Prostate gland (tissue), 2 donors: ENCODE data around the gene SUFU. TPM values are rescaled to one million over a fixed set of nuclear protein-coding genes. Genes with fewer than 3 reads are reported as not detected.

Source experiments
- DNase-seq: peaks from one replicate; pipeline ENCODE4 v3.0.0-alpha.2; 2019; ENCODE audit warnings: low spot score
- H3K27ac ChIP-seq, 2 donors: fragments of 200-600 bp; sonication (generic); 2 replicates each; pipeline ENCODE4 v1.5.1; 2017 to 2019
- H3K27me3 ChIP-seq: fragments of 200-600 bp; sonication (generic); replicated peaks from 2 replicates; pipeline ENCODE4 v1.5.1; 2019; ENCODE audit not compliant: insufficient read depth
- H3K36me3 ChIP-seq, 2 donors: fragments of 200-600 bp; sonication (generic); 1 replicate in 1 of 2; 2 replicates in 1 of 2; pipeline versions ENCODE4 v1.5.1 to v1.8.1; 2017 to 2019
- H3K4me1 ChIP-seq: fragments of 200-600 bp; sonication (generic); replicated peaks from 2 replicates; pipeline ENCODE4 v1.5.1; 2019
- H3K4me3 ChIP-seq, 2 donors: fragments of 200-600 bp; sonication (generic); 2 replicates each; pipeline ENCODE4 v1.5.1; 2017 to 2019
- H3K9me3 ChIP-seq: fragments of 200-600 bp; sonication (generic); 2 replicates; pipeline ENCODE4 v1.5.1; 2017
- POLR2A ChIP-seq: fragments of 450-650 bp; IDR thresholded peaks from one replicate; pipeline ENCODE4 v1.6.1; 2016; ENCODE audit warnings: antibody characterized with exemption, mild to moderate bottlenecking
- POLR2AphosphoS5 ChIP-seq: sonication (generic); formaldehyde crosslinking; IDR thresholded peaks from one replicate; pipeline ENCODE4 v1.6.1; 2017; ENCODE audit warnings: antibody characterized with exemption
- WGBS: methylation state at CpG from one replicate; pipeline ENCODE4 v1.1.5; 2018; 5-methylcytosine and 5-hydroxymethylcytosine counted together
- intact Hi-C: fragments of 100-400 bp; cut with DNase I; formaldehyde crosslinking; loops from one replicate; pipeline ENCODE4 v1.14.2; 2022
- total RNA-seq, 2 donors: library from RNA; depleted of rRNA; stranded (reverse); fragments of >200 nt; gene quantifications; one replicate each; pipeline ENCODE4 v1.1.0, GENCODE V29; 2016
- TF ChIP-seq, protein P1 (sequence below), 4 experiments: fragments of 200-600 bp in 2 of 4; fragments of 450-650 bp in 2 of 4; sonication (generic) in 2 of 4; IDR thresholded peaks; 1 replicate in 3 of 4; 2 replicates in 1 of 4; pipeline ENCODE4 v1.5.1; 2016 to 2019; ENCODE audit warnings: antibody characterized with exemption in 4 of 4, mild to moderate bottlenecking in 2 of 4, moderate library complexity in 2 of 4

Gene SUFU
- total RNA-seq, 2 donors from 2014 or later, result 17.4 to 20.4 TPM

- H3K4me1 ChIP-seq, result no peaks in the 10 kb centered on the region
- H3K9me3 ChIP-seq, result no peaks in the 10 kb centered on the region
- no peaks in the 10 kb centered on the region for H3K27me3 ChIP-seq
- H3K27ac ChIP-seq, result no peak overlapping the region
- H3K36me3 ChIP-seq, result no peaks in the 10 kb centered on the region
- 90% methylated on average over 27 of the region's 27 CpGs for WGBS
- TF ChIP-seq, protein P1, sequence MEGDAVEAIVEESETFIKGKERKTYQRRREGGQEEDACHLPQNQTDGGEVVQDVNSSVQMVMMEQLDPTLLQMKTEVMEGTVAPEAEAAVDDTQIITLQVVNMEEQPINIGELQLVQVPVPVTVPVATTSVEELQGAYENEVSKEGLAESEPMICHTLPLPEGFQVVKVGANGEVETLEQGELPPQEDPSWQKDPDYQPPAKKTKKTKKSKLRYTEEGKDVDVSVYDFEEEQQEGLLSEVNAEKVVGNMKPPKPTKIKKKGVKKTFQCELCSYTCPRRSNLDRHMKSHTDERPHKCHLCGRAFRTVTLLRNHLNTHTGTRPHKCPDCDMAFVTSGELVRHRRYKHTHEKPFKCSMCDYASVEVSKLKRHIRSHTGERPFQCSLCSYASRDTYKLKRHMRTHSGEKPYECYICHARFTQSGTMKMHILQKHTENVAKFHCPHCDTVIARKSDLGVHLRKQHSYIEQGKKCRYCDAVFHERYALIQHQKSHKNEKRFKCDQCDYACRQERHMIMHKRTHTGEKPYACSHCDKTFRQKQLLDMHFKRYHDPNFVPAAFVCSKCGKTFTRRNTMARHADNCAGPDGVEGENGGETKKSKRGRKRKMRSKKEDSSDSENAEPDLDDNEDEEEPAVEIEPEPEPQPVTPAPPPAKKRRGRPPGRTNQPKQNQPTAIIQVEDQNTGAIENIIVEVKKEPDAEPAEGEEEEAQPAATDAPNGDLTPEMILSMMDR (IDR thresholded peaks at IDR 0.05), result no peak
- TF ChIP-seq POLR2A, result no peak
- TF ChIP-seq POLR2AphosphoS5, result no peak
- no peak overlapping the region for H3K4me3 ChIP-seq
- no peak for DNase-seq
- intact Hi-C loops, result no loop called here
These were observed 30.1 kb upstream of the SUFU start for GRCh38 chr10:102473445-102474331.

DNA sequence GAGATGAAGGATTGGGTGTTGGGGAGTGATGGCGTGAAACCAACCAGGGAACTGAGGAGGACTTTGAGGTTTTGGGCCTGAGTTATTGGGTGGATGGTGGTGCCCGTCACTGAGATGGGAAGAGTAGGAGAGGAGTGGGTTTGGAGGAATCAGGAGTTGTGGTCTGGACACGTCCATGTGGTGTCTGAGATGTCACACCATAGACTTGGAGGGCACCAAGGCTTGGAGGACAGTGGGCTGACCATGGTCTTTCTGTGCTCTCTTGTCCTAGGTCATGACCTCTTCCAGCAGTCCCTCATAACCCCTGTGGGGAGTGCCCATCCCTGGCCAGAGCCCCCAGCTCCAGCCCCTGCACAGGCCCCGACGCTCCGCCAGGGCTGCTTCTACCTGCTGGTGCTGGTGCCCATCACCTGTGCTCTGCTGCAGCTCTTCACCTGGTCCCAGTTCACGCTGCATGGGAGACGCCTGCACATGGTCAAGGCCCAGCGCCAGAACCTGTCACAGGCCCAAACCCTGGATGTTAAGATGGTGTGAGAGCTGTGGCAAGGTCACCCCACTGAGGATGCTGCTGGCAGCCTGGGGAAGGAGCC, 28.2 kb upstream of the SUFU start:
- Histone ChIP-seq H3K4me1 (no peaks in the 10 kb centered on the region), H3K4me3 (no peak overlapping the region), H3K27ac (no peak overlapping the region), H3K27me3 (no peaks in the 10 kb centered on the region), H3K9me3 (no peaks in the 10 kb centered on the region), H3K36me3 (no peaks in the 10 kb centered on the region)
- no peak for TF ChIP-seq POLR2AphosphoS5
- TF ChIP-seq, protein P1 (IDR thresholded peaks at IDR 0.05), result no peak
- no peak for TF ChIP-seq POLR2A
- no peak for DNase-seq
- 92% methylated on average over 9 of the region's 9 CpGs for WGBS
- intact Hi-C loops, result no loop called here

DNA sequence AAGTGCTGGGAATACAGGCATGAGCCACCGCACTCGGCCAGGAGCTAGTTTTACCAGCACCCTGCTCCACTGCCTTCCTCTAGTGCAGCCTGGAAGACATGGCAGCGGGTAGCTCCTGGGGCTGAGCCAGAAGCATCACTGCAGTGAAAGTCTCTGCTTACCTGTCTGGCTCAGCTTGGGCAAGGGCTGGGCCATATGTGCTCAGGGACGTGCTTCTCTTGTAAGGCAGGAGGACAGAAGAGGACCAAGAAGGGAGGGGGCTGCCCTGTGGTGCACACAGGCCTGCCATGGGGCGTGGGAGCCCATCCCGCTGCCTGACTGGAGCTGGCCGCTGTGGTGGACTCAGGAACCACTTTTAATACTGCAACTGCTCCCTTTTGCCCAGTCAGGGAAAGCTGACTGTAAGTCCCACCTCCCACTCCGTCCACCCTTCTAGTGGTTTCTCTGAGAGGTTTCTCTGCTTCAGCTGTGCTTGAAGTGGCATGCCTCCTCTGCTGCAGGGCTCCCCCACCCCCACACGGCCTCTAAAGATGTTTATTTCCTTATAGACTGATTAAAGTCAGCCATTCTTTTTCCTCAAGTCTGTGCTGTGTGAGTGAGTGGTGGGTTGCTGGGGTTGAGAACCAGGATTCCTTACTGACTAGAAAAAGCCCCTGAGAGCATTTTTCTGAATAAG, 27.2 kb upstream of the SUFU start:
- intact Hi-C loops, result no loop called here
- no peak overlapping the region for H3K4me3 ChIP-seq
- peak overlapping the region in 1 of 2 donors; percentile 41 for H3K27ac ChIP-seq

GRCh38 chr10:102479651-102480050, 24.1 kb upstream of the SUFU start:
- intact Hi-C loops, result no loop called here
- Histone ChIP-seq H3K4me1 (no peaks in the 10 kb centered on the region), H3K27me3 (no peaks in the 10 kb centered on the region), H3K36me3 (peaks cover 19 to 28% of the 10 kb centered on the region in 2 donors), H3K9me3 (no peaks in the 10 kb centered on the region), H3K27ac (no peak overlapping the region), H3K4me3 (no peak overlapping the region)
- no peak for DNase-seq
- TF ChIP-seq POLR2A (no peak), POLR2AphosphoS5 (no peak)
- TF ChIP-seq, protein P1 (IDR thresholded peaks at IDR 0.05), result no peak

More for the DNA sequence above, 27.2 kb upstream of the SUFU start:
- 66% methylated on average over 9 of the region's 9 CpGs for WGBS
- Histone ChIP-seq H3K9me3 (no peaks in the 10 kb centered on the region), H3K27me3 (no peaks in the 10 kb centered on the region), H3K4me1 (no peaks in the 10 kb centered on the region), H3K36me3 (peaks cover 2 to 7% of the 10 kb centered on the region in 2 donors)
- no peak for DNase-seq
- no peak for TF ChIP-seq POLR2AphosphoS5
- TF ChIP-seq, protein P1 (IDR thresholded peaks at IDR 0.05), result no peak
